Hepatocyte (in vitro differentiated cells): Measurements from ENCODE around the gene HRG.

Experiments used
- CTCF ChIP-seq: fragments of 200-600 bp; sonication (generic); IDR thresholded peaks from 2 replicates; pipeline ENCODE4 v1.5.1; 2016; ENCODE audit warnings: antibody characterized with exemption, mild to moderate bottlenecking; ENCODE audit not compliant: poor library complexity
- EZH2phosphoT487 ChIP-seq: fragments of 200-600 bp; sonication (generic); IDR thresholded peaks from one replicate; pipeline ENCODE4 v1.6.1; 2018; ENCODE audit warnings: antibody characterized with exemption, mild to moderate bottlenecking, low read depth, moderate library complexity; ENCODE audit not compliant: unreplicated experiment, severe bottlenecking

GRCh38 chr3:186693843-186694242 is 28.0 kb downstream of the HRG start:
- TF ChIP-seq CTCF (no peak), EZH2phosphoT487 (no peak)
